Suppressor macrophage treated with lipopolysaccharide for 1 hour (primary cell): ENCODE measurements around the gene CNPY3.
A peak's percentile ranks its signal among the peaks of the same experiment; 100 is the strongest.
"Not testable (repeated sequence)": the region's sequence is repeated elsewhere in the genome, so short reads cannot be mapped to it uniquely, and the experiment has no call there.

Experiments used
- DNase-seq, 3 donors: peaks; one replicate each; pipeline ENCODE4 v3.0.0-alpha.2; 2020 to 2022

Gene CNPY3

DNA sequence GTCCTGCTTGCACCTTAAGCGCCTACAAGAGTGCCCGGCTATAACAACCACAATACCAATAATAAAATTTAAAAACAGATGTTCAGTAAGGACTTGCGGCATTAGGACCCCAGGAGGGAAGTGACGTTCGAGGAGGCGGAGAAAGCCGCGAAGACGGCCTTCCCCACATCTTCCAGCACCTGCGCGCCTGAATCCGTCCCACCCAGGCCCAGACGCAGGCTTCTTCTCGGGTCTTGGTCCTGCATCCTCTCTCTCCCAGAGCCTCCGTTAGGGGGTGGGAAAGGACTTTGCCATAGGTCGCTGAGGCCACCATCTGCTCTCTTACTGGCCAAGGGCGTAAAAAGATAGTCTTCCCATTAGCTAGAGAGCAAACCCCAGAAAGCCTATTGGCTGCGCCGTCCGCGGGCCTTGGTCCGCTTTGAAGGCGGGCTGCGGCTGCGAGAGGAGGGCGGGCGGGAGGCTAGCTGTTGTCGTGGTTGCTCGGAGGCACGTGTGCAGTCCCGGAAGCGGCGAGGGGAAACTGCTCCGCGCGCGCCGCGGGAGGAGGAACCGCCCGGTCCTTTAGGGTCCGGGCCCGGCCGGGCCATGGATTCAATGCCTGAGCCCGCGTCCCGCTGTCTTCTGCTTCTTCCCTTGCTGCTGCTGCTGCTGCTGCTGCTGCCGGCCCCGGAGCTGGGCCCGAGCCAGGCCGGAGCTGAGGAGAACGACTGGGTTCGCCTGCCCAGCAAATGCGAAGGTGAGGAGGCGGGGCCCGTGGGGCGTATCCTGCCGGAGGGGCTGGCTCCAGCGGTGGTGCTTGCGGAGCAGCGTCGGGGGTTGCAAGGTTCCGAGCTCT is at the start of gene CNPY3:
Gene CNPY3 (plus strand): TSS at position 495 of the 835 bp plus-strand sequence. CDS start 91 bp downstream, at position 586.
- DNase-seq, result peak; percentile 94 to 95 (median 95)

DNA sequence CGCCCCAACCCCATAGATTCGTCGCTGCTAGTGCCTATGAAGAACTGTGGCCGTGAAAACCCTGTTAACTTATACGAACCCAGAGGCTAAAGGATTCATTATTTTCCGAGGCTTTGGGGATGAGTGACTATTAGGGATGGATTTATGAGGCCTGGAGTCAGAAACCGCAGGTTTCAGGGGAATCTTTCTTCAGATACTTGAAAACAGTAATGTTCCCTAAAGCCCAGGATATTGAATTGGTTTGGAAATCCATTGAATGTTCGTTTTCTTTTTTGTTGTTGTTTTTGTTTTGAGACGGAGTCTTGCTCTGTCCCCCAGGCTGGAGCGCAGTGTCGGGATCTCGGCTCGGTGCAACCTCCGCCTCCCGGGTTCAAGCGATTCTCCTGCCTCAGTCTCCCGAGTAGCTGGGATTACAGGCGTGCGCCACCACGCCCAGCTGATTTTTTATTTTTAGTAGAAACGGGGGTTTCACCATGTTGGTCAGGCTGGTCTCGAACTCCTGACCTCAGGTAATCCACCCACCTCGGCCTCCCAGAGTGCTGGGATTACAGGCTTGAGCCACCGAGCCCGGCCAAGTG is 49.0 kb upstream of the CNPY3 start:
- DNase-seq, result not testable (repeated sequence)

- not testable (repeated sequence) for DNase-seq
Measured at GRCh38 chr6:42880871-42881270, 48.4 kb upstream of the CNPY3 start.

GRCh38 chr6:42885702-42886101 is 43.6 kb upstream of the CNPY3 start:
- no peak for DNase-seq

DNA sequence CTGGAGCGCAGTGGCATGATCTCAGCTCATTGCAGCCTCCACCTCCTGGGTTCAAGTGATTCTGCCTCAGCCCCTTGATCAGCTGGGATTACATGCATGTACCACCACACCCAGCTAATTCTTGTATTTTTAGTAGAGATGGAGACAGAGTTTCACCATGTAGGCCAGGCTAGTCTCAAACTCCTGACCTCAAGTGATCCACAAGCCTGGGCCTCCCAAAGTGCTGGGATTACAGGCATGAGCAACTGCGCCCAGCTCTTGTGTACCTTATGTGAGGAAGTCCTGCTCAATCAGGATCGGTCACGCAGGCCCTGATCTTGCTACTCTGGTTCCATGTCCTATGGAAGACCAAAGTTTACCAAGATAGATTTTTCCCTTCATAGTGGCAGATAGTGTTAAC is 41.1 kb upstream of the CNPY3 start:
- DNase-seq, result not testable (repeated sequence)

DNA sequence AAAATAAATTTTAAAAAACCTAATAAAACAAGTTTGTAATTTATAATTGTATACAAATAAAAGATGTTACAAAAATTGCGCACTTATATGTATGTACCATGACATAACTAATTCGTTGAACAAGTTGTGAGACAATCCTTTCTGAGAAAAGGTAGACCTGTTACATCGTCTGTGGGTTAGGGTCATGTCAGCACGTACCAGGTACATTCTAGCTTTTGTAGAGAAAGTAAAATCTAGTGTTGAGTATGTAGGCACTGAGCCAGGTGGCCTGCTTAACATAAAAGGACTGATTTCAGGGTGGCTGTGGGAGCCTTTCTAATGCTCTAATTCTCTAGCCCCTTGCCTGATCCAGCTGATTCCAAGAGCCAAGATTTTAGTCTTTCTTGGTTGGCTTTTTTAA is 39.5 kb upstream of the CNPY3 start:
- DNase-seq, result no peak

DNA sequence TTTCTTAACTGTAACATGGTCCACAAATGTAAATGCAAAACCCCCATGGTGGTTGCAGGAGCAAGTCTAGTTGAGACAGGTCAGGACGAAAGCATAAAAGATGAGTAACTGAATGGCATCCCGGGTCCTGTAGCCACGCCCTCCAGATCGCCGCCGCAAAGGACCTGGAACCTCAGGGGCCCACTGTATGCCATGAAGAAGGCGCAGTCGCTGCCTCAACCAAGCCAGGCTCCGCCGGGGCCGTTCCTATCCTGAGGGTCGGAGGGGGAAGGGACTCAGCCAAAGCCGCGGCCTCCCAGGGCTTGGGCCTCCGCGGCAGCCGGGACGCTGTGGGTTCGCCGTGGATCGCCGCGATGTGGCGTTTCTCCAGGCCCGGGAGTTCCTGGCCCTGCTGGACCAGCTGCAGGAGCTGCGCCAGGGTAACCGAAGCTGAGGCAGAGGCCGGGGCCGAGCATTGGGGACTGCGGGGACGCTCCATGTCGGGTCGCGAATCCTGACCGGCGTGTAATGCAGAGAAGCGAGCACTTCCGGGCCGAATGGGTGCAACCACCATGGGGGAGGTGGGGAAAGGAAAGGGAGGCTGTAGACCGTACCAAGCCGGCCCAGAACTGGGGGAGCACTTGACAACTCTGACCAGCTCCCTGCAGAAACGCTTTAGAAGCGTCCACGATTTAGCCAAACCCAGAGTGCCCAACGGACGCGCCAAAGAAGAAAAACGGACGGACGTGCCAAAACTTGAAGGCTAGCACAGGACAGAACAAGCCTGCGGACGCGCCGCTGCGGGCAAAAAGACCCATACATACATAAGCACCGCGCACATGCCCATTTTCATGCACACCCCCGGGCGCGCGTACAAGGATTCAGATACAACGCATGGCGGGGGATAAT is 38.7 kb upstream of the CNPY3 start:
- DNase-seq, result peak; percentile 94 to 95 (median 94)

DNA sequence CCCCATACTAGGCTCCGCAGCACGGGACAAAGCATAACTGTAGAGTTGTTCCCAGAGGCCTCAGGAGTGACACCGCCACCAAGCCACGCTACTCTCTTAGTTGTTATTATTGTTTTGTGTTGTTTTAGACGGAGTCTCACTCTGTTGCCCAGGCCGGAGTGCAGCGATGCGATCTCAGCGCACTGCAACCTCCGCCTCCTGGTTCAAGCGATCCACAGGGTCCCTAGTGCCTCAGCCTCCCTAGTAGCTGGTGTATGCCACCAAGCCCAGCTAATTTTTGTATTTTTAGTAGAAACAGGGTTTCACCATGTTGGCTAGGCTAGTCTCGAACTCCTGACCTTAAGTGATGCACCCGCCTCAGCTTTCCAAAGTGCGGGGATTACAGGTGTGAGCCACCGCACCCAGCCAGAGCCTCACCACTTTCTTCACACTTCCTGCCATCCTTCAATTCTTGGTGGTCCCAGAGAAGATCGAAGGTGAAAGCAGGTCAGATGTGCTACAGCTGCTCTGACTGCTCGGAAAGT is 38.0 kb upstream of the CNPY3 start:
- no peak for DNase-seq

DNA sequence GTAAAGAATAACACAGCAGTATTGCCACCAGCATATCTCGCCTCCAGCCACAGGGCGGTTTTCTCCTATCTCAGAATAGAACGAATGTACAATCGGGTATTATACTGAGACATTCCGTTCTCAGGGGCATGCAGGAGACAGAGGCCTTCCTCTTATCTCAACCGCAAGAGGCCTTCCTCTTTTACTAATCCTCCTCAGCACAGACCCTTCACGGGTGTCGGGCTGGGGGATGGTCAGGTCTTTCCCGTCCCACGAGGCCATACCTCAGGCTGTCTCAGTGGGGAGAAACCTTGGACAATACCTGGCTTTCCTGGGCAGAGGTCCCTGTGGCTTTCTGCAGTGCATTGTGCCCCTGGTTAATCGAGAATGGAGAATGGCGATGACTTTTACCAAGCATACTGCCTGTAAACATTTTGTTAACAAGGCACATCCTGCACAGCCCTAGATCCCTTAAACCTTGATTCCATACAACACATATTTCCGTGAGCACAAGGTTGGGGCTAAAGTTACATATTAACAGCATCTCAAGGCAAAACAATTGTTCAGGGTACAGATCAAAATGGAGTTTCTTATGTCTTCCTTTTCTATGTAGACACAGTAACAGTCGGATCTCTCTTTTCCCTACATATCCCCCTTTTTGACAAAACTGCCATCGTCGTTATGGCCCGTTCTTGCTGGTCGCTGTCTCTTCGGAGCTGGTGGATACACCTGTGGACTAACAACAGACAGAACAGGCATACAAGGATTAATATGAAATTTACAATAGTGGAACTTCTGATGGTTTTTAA is 35.0 kb upstream of the CNPY3 start:
- not testable (repeated sequence) for DNase-seq

GRCh38 chr6:42896178-42896719 is 33.0 kb upstream of the CNPY3 start:
- DNase-seq, result no peak

DNA sequence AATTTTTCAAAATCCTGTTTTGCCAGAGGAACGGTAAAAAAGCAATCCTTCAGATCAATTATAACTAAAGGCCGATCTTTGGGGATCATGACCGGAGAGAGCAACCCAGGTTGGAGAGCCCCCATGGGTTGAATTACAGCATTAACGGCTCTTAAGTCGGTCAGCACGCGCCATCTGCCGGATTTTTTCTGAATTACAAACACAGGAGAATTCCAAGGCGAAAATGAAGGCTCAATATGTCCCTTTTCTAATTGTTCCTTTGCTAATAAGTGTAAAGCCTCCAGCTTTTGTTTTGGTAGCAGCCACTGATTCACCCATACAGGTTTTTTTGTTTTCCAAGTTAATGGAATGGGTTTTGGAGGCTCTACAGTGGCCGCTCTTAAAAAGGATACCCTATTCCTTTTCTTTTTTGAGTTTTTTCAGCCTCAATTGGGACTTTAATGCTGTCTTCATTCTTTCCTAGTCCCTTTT is 30.4 kb upstream of the CNPY3 start:
- peak; percentile 83 to 87 (median 84) for DNase-seq

- DNase-seq, result no peak
Measured at GRCh38 chr6:42899871-42900270, 29.4 kb upstream of the CNPY3 start.

DNA sequence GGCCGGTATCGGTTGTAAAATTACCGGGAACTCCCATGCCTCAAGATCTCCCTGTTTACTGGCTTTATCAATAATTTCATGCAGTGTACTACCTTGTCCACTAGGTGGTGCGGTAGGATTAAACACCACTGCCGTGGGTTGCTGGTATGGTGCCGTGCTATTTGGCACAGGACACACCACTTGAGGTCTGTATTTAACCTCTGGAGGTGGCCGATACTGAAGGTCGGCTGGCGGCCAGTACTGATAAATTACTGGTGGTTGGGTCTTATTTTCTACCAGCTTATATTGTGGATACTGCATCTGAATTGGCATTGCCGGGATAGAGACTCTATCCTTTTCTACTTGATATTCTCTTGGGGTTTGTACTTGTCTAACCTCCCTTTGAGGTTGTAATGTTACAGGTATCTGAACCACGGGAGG is 27.7 kb upstream of the CNPY3 start:
- peak; percentile 85 to 94 (median 91) for DNase-seq

GRCh38 chr6:42902429-42903263 is 26.6 kb upstream of the CNPY3 start:
- DNase-seq, result not testable (repeated sequence)

GRCh38 chr6:42904467-42904866 is 24.8 kb upstream of the CNPY3 start:
- DNase-seq, result no peak

DNA sequence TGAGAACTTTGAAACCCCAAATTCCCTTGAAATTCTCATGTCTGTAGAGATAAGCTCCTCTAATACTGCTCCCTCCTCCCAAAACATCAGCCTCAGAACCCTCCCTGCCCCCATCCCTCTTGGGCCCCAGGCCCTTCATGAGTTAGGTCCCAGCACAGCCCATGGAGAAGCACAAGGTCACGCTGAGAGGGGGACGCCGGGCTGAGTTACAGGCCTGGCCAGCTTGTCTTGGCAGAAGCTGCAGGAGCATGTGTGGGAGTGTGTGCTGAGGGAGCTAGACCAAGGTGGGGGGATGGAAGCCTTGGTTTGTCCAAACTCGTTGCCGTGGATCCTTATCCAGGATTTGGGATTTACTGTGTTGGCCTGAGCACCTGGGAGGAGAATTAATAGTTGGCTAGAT is 21.9 kb upstream of the CNPY3 start:
- no peak for DNase-seq

DNA sequence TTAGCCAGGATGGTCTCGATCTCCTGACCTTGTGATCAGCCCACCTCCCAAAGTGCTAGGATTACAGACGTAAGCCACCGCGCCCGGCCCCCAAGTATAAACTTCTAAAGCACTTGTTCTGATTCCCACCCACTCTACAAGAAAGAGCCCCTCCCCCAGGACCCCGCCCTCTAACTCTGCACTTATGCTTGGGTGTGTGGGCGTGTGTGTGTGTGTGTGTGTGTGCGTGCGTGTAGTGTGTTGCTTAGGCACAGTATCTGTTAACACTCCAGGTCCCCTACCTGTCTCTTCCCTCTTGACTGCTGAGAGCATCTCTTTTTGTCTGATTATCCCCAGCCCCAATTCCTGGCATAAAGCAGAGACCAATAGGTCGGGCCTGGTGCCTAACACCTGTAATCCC is 19.4 kb upstream of the CNPY3 start:
- DNase-seq, result no peak

DNA sequence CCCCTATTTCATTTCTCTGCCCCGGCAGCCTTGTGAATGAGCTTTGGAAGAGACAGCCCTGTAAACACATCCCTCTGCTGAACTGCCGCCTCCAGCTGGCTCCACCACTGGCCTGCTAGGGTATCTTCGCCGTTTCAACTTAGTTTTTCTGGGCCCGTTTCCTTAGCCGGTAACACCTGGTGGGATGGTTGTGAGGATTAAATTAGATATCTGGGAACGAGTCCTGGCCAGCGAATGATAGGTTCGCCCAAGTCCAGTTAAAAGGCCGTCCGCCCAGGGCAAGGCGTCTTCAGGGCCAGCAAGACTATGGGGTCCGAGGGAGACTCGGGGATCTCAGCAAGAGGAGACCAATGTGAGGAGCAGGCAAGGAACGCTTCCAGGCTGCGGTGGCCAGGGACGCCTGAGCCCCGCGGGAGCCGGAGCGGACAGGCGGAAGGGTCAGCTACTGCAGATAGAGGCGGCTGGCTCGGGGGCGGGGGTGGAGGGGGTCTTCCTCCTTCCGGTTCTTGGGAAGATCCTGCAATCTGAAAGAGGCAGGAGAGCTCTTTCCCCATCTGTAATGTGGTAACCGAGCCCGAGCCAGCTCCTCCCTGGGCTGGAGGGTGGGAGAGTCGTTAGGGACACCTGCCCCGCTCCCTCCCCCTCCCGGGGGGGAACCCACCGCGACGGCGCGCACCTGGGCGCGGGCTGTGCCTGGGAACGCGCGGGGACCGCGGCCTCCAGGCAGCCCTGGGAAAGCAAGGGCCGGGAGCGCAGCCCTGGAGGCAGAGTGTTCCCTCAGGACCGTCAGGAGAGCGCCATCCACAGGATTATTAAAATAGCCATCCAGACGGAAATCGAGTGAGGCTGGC is 17.9 kb upstream of the CNPY3 start:
- peak in 1 of 3 donors; percentile 6 for DNase-seq

GRCh38 chr6:42914546-42914945 is 14.7 kb upstream of the CNPY3 start:
- DNase-seq, result no peak

DNA sequence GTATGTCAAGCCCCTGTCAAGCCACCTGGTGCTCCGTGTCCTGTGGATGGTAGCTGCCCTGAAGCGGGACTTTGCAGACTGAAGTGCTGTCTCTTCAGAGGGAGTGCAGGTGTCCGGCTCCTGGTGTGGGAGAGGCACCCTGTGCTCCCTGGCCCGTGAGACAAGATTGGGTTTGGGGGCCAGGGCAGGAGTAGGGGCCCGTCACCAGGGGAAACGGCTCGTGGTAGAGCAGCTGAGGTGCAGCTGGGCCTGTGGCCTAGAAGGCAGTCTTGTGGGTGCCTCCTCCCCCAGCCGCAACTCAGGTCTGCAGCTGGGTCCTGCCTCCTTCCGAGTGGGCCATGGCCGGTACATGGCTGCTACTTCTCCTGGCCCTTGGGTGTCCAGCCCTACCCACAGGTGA is 13.5 kb upstream of the CNPY3 start, which contains the start of gene PTCRA:
Gene PTCRA (plus strand): TSS at position 322 of the 400 bp plus-strand sequence. CDS start 17 bp downstream, at position 339.
- no peak for DNase-seq
